ENCODE measurements around the gene GTSF1L. TPM values are rescaled to one million over a fixed set of nuclear protein-coding genes. Genes with fewer than 3 reads are reported as not detected.

Gene GTSF1L
- total RNA-seq, 2 experiments from 2014 or later: not detected

DNA sequence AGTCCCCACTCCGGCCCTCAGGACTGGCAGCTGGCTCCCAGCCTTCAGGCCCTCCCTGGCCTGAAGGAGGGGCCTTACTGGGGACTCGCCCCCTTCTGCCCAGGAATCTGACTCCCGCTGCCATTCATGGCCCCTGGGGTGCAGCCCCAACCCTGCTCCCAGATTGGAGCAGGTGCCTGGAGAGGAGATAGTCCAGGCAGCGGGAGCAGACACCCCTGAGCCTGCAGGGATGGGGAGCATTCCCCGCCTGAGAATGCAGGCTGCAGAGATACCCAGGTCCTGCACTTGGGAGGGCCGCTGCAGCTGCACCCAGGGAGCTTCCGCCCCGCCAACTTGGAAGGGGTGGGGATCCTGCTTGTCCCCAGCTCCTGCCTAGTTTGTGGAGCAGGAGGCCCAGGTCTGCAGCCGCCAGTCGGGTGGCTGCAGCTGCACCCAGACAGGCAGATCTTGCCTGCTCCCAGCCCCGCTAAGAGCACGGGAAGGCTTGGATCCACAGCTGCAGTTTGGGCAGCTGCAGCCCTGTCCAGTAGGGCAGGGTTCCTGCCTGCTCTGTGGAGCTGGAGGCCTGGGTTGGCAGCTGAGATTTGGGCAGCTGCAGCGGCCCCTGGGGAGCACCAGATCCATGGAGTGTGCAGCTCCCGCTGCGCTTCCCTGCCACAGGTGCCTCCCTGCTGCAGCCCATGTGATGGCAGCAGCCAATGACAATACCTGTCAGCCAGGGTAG is 5.2 kb downstream of the GTSF1L start:
- no peak overlapping the region for H3K4me3 Mint-ChIP-seq
- H3K36me3 Mint-ChIP-seq (ENCODE audit: low read depth): peaks cover 6% of the 10 kb centered on the region
- POLR2A ChIA-PET: no interaction called here
- H3K27me3 Mint-ChIP-seq: no peaks in the 10 kb centered on the region
- no peaks in the 10 kb centered on the region for H3K9me3 Mint-ChIP-seq
- CTCF ChIA-PET: no interaction called here
- H3K4me1 Mint-ChIP-seq: peaks cover 4% of the 10 kb centered on the region
- H3K27ac Mint-ChIP-seq: no peak overlapping the region
- DNase-seq: no peak

DNA sequence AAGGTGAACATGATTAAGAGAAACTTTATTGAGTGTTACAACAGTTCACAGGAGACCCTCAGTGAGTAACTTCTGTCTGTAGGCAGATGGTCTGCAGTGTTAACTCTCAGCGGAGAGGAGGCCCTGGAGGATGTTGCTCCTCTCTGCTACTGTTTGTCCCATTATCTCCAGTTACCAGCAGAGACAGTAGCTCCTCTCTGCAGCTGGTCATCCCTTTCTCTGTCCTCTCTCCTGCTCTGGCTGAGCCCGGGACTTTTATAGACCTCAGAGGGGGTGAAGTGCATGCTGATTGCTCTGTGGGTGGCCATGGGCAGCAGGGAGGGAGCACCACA is 5.7 kb downstream of the GTSF1L start:
- POLR2A ChIA-PET: no interaction called here
- Mint-ChIP-seq H3K9me3 (no peaks in the 10 kb centered on the region), H3K36me3 (ENCODE audit: low read depth) (peaks cover 6% of the 10 kb centered on the region)

DNA sequence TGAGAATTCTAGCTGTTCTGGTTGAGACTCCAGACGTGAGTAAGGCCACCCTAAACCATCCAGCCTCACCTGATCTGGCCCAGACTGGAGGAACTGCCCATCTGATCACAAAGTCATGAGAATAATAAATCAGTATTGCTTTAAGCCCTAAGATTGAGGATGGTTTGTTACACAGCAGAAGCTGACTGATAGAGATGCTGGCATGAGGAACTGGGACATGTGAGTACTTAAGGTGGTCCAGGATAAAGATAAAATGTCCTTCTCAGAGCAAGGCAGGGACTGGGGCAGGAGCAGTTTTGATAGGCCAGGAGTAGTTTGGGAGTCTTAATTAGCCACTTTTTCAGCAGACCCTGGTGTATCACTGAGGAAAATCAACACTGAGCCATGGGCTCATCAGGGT is 6.8 kb downstream of the GTSF1L start:
- CTCF ChIA-PET: interaction anchor here (0.6 kb wide), 1 partner anchor 121 kb away, joined by 4 read pairs; no protein-coding TSS in a partner anchor
- Mint-ChIP-seq H3K36me3 (ENCODE audit: low read depth) (peaks cover 12% of the 10 kb centered on the region), H3K27ac (no peak overlapping the region), H3K4me3 (no peak overlapping the region), H3K9me3 (no peaks in the 10 kb centered on the region), H3K4me1 (peaks cover 4% of the 10 kb centered on the region), H3K27me3 (no peaks in the 10 kb centered on the region)
- no peak for DNase-seq
- POLR2A ChIA-PET: no interaction called here

More for the DNA sequence above, 5.7 kb downstream of the GTSF1L start:
- Mint-ChIP-seq H3K27ac (no peak overlapping the region), H3K27me3 (no peaks in the 10 kb centered on the region), H3K4me1 (peaks cover 4% of the 10 kb centered on the region), H3K4me3 (no peak overlapping the region)
- no peak for DNase-seq
- CTCF ChIA-PET: no interaction called here

- no peak for DNase-seq
- Mint-ChIP-seq H3K27ac (no peak overlapping the region), H3K36me3 (ENCODE audit: low read depth) (peaks cover 17% of the 10 kb centered on the region), H3K9me3 (no peaks in the 10 kb centered on the region), H3K4me3 (no peak overlapping the region), H3K4me1 (peaks cover 4% of the 10 kb centered on the region), H3K27me3 (no peaks in the 10 kb centered on the region)
- CTCF ChIA-PET: interaction anchor here (1.5 kb wide), 1 partner anchor 20 kb away, joined by 3 read pairs; no protein-coding TSS in a partner anchor
- POLR2A ChIA-PET: no interaction called here
These were observed 9.2 kb downstream of the GTSF1L start for GRCh38 chr20:43717616-43717995.

- ChIA-PET POLR2A (no interaction called here), CTCF (interaction anchor here (0.6 to 1.5 kb wide), 2 partner anchors 20 to 183 kb away, joined by 3 read pairs; no protein-coding TSS in a partner anchor)
- Mint-ChIP-seq H3K27me3 (no peaks in the 10 kb centered on the region), H3K4me3 (no peak overlapping the region), H3K4me1 (peaks cover 1% of the 10 kb centered on the region), H3K9me3 (no peaks in the 10 kb centered on the region), H3K27ac (no peak overlapping the region), H3K36me3 (ENCODE audit: low read depth) (peaks cover 17% of the 10 kb centered on the region)
- no peak for DNase-seq
These were observed 9.8 kb downstream of the GTSF1L start for GRCh38 chr20:43716757-43717615.

DNA sequence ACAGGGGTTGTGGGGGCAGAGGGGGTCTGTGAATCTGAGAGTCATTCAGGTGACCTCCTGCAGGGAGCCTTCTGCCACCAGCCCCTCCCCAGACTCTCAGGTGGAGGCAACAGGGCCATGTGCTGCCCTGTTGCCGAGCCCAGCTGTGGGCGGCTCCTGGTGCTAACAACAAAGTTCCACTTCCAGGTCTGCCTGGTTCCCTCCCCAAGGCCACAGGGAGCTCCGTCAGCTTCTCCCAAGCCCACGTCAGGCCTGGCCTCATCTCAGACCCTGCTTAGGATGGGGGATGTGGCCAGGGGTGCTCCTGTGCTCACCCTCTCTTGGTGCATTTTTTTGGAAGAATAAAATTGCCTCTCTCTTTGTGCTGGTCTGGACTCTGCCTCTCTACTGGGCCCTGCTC is 10.7 kb downstream of the GTSF1L start:
- Mint-ChIP-seq H3K4me1 (no peaks in the 10 kb centered on the region), H3K27me3 (no peaks in the 10 kb centered on the region), H3K36me3 (ENCODE audit: low read depth) (peaks cover 24% of the 10 kb centered on the region), H3K4me3 (no peak overlapping the region), H3K9me3 (no peaks in the 10 kb centered on the region), H3K27ac (no peak overlapping the region)
- no peak for DNase-seq
- ChIA-PET POLR2A (no interaction called here), CTCF (interaction anchor here (0.6 kb wide), 1 partner anchor 184 kb away, joined by 3 read pairs; no protein-coding TSS in a partner anchor)

DNA sequence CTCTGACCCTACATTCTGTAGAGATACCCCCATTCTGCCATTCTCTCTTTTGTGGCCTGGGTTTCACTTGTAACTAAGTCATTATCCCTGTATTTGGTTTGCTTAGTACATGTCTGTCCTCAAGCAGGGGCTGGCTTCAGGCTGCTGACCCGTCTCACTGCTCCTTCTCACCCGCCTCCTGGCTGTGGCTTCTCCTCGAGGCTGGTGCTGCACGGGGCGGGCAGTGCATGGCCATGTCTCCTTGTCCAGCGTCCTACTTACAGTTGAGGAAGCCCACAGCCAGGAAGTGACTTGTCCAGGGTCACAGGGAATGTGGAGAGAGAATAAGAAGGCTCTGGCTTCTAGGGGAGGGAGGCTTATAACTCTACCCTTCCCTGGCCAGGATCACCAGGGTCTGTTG is 11.3 kb downstream of the GTSF1L start:
- Mint-ChIP-seq H3K4me3 (no peak overlapping the region), H3K27ac (no peak overlapping the region), H3K27me3 (no peaks in the 10 kb centered on the region), H3K36me3 (ENCODE audit: low read depth) (peaks cover 31% of the 10 kb centered on the region), H3K9me3 (no peaks in the 10 kb centered on the region), H3K4me1 (no peaks in the 10 kb centered on the region)
- POLR2A ChIA-PET: no interaction called here
- DNase-seq: no peak
- CTCF ChIA-PET: interaction anchor here (0.5 kb wide), 1 partner anchor 153 kb away, joined by 3 read pairs; no protein-coding TSS in a partner anchor

GRCh38 chr20:43715044-43715443 is 11.8 kb downstream of the GTSF1L start:
- Mint-ChIP-seq H3K36me3 (ENCODE audit: low read depth) (peaks cover 35% of the 10 kb centered on the region), H3K4me3 (no peak overlapping the region), H3K9me3 (no peaks in the 10 kb centered on the region), H3K27me3 (no peaks in the 10 kb centered on the region), H3K27ac (no peak overlapping the region), H3K4me1 (no peaks in the 10 kb centered on the region)
- CTCF ChIA-PET: no interaction called here
- no peak for DNase-seq
- POLR2A ChIA-PET: no interaction called here

DNA sequence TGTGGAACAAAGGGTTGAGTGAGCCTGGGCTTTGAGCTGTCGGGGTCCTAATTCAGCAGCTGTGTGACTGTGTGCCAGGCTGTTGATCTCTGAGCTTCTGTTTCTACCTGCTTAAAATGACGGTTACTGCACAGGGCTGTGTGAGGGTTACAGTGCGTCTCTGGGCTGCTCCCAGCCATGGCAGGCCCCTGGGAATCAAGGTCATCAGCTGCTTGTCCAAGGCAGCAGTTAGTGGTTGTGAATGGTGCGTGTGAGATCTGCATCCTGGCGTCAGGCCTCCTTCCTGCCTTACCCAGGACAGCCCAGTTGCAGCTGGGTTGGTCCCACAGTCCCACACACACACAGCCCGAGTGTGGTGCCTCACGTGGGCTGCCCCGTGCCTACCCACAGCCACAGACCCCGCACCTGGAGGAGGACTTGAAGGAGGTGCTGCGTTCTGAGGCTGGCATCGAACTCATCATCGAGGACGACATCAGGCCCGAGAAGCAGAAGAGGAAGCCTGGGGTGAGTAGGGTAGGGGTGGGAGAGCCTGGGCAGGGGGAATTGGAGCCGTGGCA is 15.6 kb downstream of the GTSF1L start:
- Mint-ChIP-seq H3K9me3 (no peaks in the 10 kb centered on the region), H3K4me3 (no peak overlapping the region), H3K36me3 (ENCODE audit: low read depth) (peaks cover 56% of the 10 kb centered on the region), H3K27ac (no peak overlapping the region), H3K4me1 (no peaks in the 10 kb centered on the region), H3K27me3 (no peaks in the 10 kb centered on the region)
- no peak for DNase-seq
- CTCF ChIA-PET: no interaction called here
- POLR2A ChIA-PET: no interaction called here

- no peaks in the 10 kb centered on the region for H3K27me3 Mint-ChIP-seq
- H3K4me3 Mint-ChIP-seq: no peak overlapping the region
- peaks cover 59% of the 10 kb centered on the region for H3K36me3 Mint-ChIP-seq (ENCODE audit: low read depth)
These were observed 16.3 kb downstream of the GTSF1L start for GRCh38 chr20:43710370-43711044.

DNA sequence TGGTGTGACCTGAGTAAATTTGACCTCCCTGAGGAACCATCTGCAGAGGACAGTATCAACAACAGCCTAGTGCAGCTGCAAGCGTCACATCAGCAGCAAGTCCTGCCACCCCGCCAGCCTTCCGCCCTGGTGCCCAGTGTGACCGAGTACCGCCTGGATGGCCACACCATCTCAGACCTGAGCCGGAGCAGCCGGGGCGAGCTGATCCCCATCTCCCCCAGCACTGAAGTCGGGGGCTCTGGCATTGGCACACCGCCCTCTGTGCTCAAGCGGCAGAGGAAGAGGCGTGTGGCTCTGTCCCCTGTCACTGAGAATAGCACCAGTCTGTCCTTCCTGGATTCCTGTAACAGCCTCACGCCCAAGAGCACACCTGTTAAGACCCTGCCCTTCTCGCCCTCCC is 24.3 kb downstream of the GTSF1L start:
- Mint-ChIP-seq H3K4me3 (no peak overlapping the region), H3K36me3 (ENCODE audit: low read depth) (peaks cover 56% of the 10 kb centered on the region), H3K4me1 (peaks cover 18% of the 10 kb centered on the region), H3K27me3 (no peaks in the 10 kb centered on the region), H3K9me3 (no peaks in the 10 kb centered on the region), H3K27ac (no peak overlapping the region)
- ChIA-PET POLR2A (no interaction called here), CTCF (no interaction called here)
- no peak for DNase-seq

More at GRCh38 chr20:43710370-43711044, 16.3 kb downstream of the GTSF1L start:
- Mint-ChIP-seq H3K4me1 (no peaks in the 10 kb centered on the region), H3K27ac (no peak overlapping the region), H3K9me3 (no peaks in the 10 kb centered on the region)
- POLR2A ChIA-PET: no interaction called here
- DNase-seq: no peak
- CTCF ChIA-PET: no interaction called here

GRCh38 chr20:43700627-43701026 is 26.2 kb downstream of the GTSF1L start:
- no peaks in the 10 kb centered on the region for H3K9me3 Mint-ChIP-seq
- H3K36me3 Mint-ChIP-seq (ENCODE audit: low read depth): peaks cover 47% of the 10 kb centered on the region
- H3K27ac Mint-ChIP-seq: no peak overlapping the region
- peaks cover 18% of the 10 kb centered on the region for H3K4me1 Mint-ChIP-seq
- DNase-seq: no peak
- ChIA-PET POLR2A (no interaction called here), CTCF (no interaction called here)
- H3K27me3 Mint-ChIP-seq: no peaks in the 10 kb centered on the region
- no peak overlapping the region for H3K4me3 Mint-ChIP-seq

DNA sequence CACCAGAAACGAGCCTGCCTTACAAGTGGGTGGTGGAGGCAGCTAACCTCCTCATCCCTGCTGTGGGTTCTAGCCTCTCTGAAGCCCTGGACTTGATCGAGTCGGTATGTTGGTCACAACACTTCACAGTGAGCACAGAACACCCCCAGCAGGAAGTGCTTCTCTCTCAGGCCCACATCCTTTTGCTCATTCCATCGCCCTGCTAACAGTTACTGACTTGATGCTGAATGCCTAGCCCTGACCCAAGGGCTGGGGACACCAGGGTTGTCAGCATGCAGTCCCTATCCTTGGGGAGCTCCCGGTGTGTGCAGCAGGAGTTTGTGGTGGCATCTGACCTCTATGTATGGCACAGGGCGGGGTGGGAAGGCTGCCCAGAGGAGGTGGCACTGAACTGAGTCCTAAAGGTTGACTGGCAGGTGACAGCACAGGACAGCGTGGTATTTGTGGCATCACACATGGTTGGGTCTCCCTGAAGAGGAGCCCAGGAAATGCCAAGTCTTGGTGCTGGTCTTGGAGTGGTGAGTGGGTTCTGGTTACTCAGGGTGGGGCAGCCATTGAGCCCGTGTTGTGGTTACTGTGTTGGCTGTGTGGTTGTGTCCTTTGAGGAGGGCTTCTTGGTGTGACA is 26.7 kb downstream of the GTSF1L start:
- Mint-ChIP-seq H3K27ac (peak overlapping the region; percentile 49), H3K4me3 (no peak overlapping the region), H3K36me3 (ENCODE audit: low read depth) (peaks cover 48% of the 10 kb centered on the region), H3K4me1 (peaks cover 18% of the 10 kb centered on the region), H3K27me3 (no peaks in the 10 kb centered on the region), H3K9me3 (no peaks in the 10 kb centered on the region)
- ChIA-PET POLR2A (no interaction called here), CTCF (no interaction called here)
- DNase-seq: no peak
